ENCODE results near the gene PDCD4.

The PDCD4 gene

GRCh38 chr10:110841767-110842267 is 29.9 kb upstream of the PDCD4 start:
- no peak for DNase-seq (ENCODE audit: low read depth in 4 of 4, low spot score in 1 of 4)

GRCh38 chr10:110842326-110842904 is 29.3 kb upstream of the PDCD4 start:
- DNase-seq (ENCODE audit: low read depth in 4 of 4, low spot score in 1 of 4) = no peak

- no peak for DNase-seq (ENCODE audit: low read depth in 4 of 4, low spot score in 1 of 4)
Observed at GRCh38 chr10:110843031-110843430, 28.7 kb upstream of the PDCD4 start.

- DNase-seq (ENCODE audit: low read depth in 4 of 4, low spot score in 1 of 4) = no peak
Observed at GRCh38 chr10:110843796-110844616, 27.7 kb upstream of the PDCD4 start.

- DNase-seq (ENCODE audit: low read depth in 4 of 4, low spot score in 1 of 4) = no peak
Observed at GRCh38 chr10:110844617-110844881, 27.2 kb upstream of the PDCD4 start.

GRCh38 chr10:110845192-110845755 is 26.5 kb upstream of the PDCD4 start:
- no peak for DNase-seq (ENCODE audit: low read depth in 4 of 4, low spot score in 1 of 4)

- DNase-seq (ENCODE audit: low read depth in 4 of 4, low spot score in 1 of 4) = no peak
Observed at GRCh38 chr10:110845756-110846620, 25.7 kb upstream of the PDCD4 start.

- DNase-seq (ENCODE audit: low read depth in 4 of 4, low spot score in 1 of 4) = no peak
Observed at GRCh38 chr10:110847374-110847773, 24.4 kb upstream of the PDCD4 start.

- DNase-seq (ENCODE audit: low read depth in 4 of 4, low spot score in 1 of 4) = no peak
Observed at GRCh38 chr10:110848106-110848505, 23.6 kb upstream of the PDCD4 start.

- no peak for DNase-seq (ENCODE audit: low read depth in 4 of 4, low spot score in 1 of 4)
Observed at GRCh38 chr10:110850099-110850498, 21.6 kb upstream of the PDCD4 start.

GRCh38 chr10:110851020-110851612 is 20.6 kb upstream of the PDCD4 start:
- DNase-seq (ENCODE audit: low read depth in 4 of 4, low spot score in 1 of 4) = no peak

- no peak for DNase-seq (ENCODE audit: low read depth in 4 of 4, low spot score in 1 of 4)
Observed at GRCh38 chr10:110852255-110852896, 19.4 kb upstream of the PDCD4 start.

- no peak for DNase-seq (ENCODE audit: low read depth in 4 of 4, low spot score in 1 of 4)
Observed at GRCh38 chr10:110852947-110853346, 18.8 kb upstream of the PDCD4 start.

- DNase-seq (ENCODE audit: low read depth in 4 of 4, low spot score in 1 of 4) = no peak
Observed at GRCh38 chr10:110853921-110854605, 17.7 kb upstream of the PDCD4 start.

- DNase-seq (ENCODE audit: low read depth in 4 of 4, low spot score in 1 of 4) = no peak
Observed at GRCh38 chr10:110857265-110858171, 14.2 kb upstream of the PDCD4 start.

GRCh38 chr10:110858297-110858934 is 13.3 kb upstream of the PDCD4 start:
- DNase-seq (ENCODE audit: low read depth in 4 of 4, low spot score in 1 of 4) = no peak

GRCh38 chr10:110859206-110859972 is 12.3 kb upstream of the PDCD4 start:
- DNase-seq (ENCODE audit: low read depth in 4 of 4, low spot score in 1 of 4) = no peak

GRCh38 chr10:110859973-110860376 is 11.8 kb upstream of the PDCD4 start:
- DNase-seq (ENCODE audit: low read depth in 4 of 4, low spot score in 1 of 4) = no peak

All from stimulated activated CD4-positive, alpha-beta T cell treated with anti-CD3 and anti-CD28 coated beads, Interleukin-1b, Interleukin-23, amount 100 ng/mL, for 24 hours (primary cell).